GM21529 (cell line): ENCODE results near the gene MAN2A2.

ENCODE experiments used
- ATAC-seq: cut with Tn5 transposase; IDR thresholded peaks from one replicate; pipeline ENCODE4 v1.9.1; 2021; ENCODE audit not compliant: unreplicated experiment

MAN2A2 gene

GRCh38 chr15:90902840-90903732, at the start of gene MAN2A2:
Gene MAN2A2 (plus strand): TSS chr15:90903302. CDS start chr15:90904208, 906 bp downstream.
- ATAC-seq: peak; percentile 64

GRCh38 chr15:90855139-90855538, 48.0 kb upstream of the MAN2A2 start:
- no peak for ATAC-seq

- no peak for ATAC-seq
These were observed 45.8 kb upstream of the MAN2A2 start for GRCh38 chr15:90857337-90857736.

GRCh38 chr15:90857883-90858443, 45.1 kb upstream of the MAN2A2 start:
- ATAC-seq: no peak

- ATAC-seq: no peak
These were observed 43.6 kb upstream of the MAN2A2 start for GRCh38 chr15:90859234-90860131.

GRCh38 chr15:90860450-90860849, 42.7 kb upstream of the MAN2A2 start:
- no peak for ATAC-seq

GRCh38 chr15:90860942-90861675, 42.0 kb upstream of the MAN2A2 start:
- no peak for ATAC-seq

- ATAC-seq: no peak
These were observed 40.6 kb upstream of the MAN2A2 start for GRCh38 chr15:90862487-90862886.

- ATAC-seq: no peak
These were observed 39.9 kb upstream of the MAN2A2 start for GRCh38 chr15:90862964-90863778.

- ATAC-seq: no peak
These were observed 39.1 kb upstream of the MAN2A2 start for GRCh38 chr15:90863987-90864386.

- no peak for ATAC-seq
These were observed 38.6 kb upstream of the MAN2A2 start for GRCh38 chr15:90864507-90864906.

- no peak for ATAC-seq
These were observed 37.4 kb upstream of the MAN2A2 start for GRCh38 chr15:90865702-90866101.

- ATAC-seq: no peak
These were observed 36.9 kb upstream of the MAN2A2 start for GRCh38 chr15:90866161-90866715.

GRCh38 chr15:90866800-90867199, 36.3 kb upstream of the MAN2A2 start:
- ATAC-seq: no peak

- ATAC-seq: no peak
These were observed 34.8 kb upstream of the MAN2A2 start, which contains the start of gene FURIN for GRCh38 chr15:90868261-90868689. Gene FURIN (plus strand): TSS chr15:90868588. CDS start chr15:90875741, 7,153 bp downstream.

- no peak for ATAC-seq
These were observed 34.0 kb upstream of the MAN2A2 start for GRCh38 chr15:90869140-90869541.

GRCh38 chr15:90869601-90870353, 33.3 kb upstream of the MAN2A2 start:
- no peak for ATAC-seq

- ATAC-seq: no peak
These were observed 32.6 kb upstream of the MAN2A2 start for GRCh38 chr15:90870354-90871138.
